ENCODE results near the gene RAB7A. TPM values are rescaled to one million over a fixed set of nuclear protein-coding genes. Genes with fewer than 3 reads are reported as not detected.

Gene RAB7A
- polyA plus RNA-seq, 1 donor from 2014 or later = 42.4 TPM

GRCh38 chr3:128851601-128852000 lies 125.6 kb downstream of the RAB7A start:
- Histone ChIP-seq H3K27me3 (ENCODE audit: insufficient read depth, low read depth, low read length) (no peaks in the 10 kb centered on the region), H3K4me3 (ENCODE audit: low read length) (no peak overlapping the region), H3K9me2 (ENCODE audit: insufficient read depth, low read length) (no peaks in the 10 kb centered on the region), H3K79me2 (replicated peaks; ENCODE audit: insufficient read depth, low read length) (no peaks in the 10 kb centered on the region), H2AFZ (ENCODE audit: low read depth, low read length) (no peak overlapping the region), H3K9me3 (ENCODE audit: low read length) (peaks cover 4% of the 10 kb centered on the region), H3K36me3 (ENCODE audit: insufficient read depth, low read length) (no peaks in the 10 kb centered on the region), H3F3A (ENCODE audit: insufficient read depth, low read length, poor library complexity, severe bottlenecking) (no peaks in the 10 kb centered on the region), H4K20me1 (ENCODE audit: insufficient read depth) (no peaks in the 10 kb centered on the region), H3K9ac (ENCODE audit: low read length) (no peak overlapping the region), H3K4me2 (ENCODE audit: low read length) (no peak overlapping the region), H3K27ac (ENCODE audit: low read length) (no peak overlapping the region)
- TF ChIP-seq CTCF (IDR thresholded peaks at IDR 0.05; ENCODE audit: poor library complexity, severe bottlenecking) = no peak
- TF ChIP-seq TAF1 (IDR thresholded peaks at IDR 0.05; ENCODE audit: low read depth) = no peak
- no peak for TF ChIP-seq SMC3 (conservative IDR thresholded peaks at IDR 0.05; ENCODE audit: poor library complexity)
- TF ChIP-seq POLR2AphosphoS5 (IDR thresholded peaks at IDR 0.05) = no peak
- no peak for TF ChIP-seq MXI1 (conservative IDR thresholded peaks at IDR 0.05; ENCODE audit: poor library complexity, severe bottlenecking)
- no peak for TF ChIP-seq EP300 (conservative IDR thresholded peaks at IDR 0.05; ENCODE audit: poor library complexity, severe bottlenecking)
- no peak for TF ChIP-seq EZH2 (IDR thresholded peaks at IDR 0.05; ENCODE audit: borderline replicate concordance, insufficient read depth, low read length, poor library complexity, severe bottlenecking)
- no peak for TF ChIP-seq RAD21 (conservative IDR thresholded peaks at IDR 0.05)
- TF ChIP-seq REST (IDR thresholded peaks at IDR 0.05; ENCODE audit: borderline replicate concordance) = no peak

- Histone ChIP-seq H3K9me3 (ENCODE audit: low read length) (peaks cover 4% of the 10 kb centered on the region), H3K4me3 (ENCODE audit: low read length) (no peak overlapping the region)
These were observed 127.8 kb downstream of the RAB7A start for GRCh38 chr3:128853826-128854225.

More at GRCh38 chr3:128853826-128854225, 127.8 kb downstream of the RAB7A start:
- H2AFZ ChIP-seq (ENCODE audit: low read depth, low read length) = no peak overlapping the region
- H3K27ac ChIP-seq (ENCODE audit: low read length) = no peak overlapping the region
- no peak overlapping the region for H3K9ac ChIP-seq (ENCODE audit: low read length)
- TF ChIP-seq RAD21 (conservative IDR thresholded peaks at IDR 0.05) (no peak), SMC3 (conservative IDR thresholded peaks at IDR 0.05; ENCODE audit: poor library complexity) (no peak), TAF1 (IDR thresholded peaks at IDR 0.05; ENCODE audit: low read depth) (no peak), CTCF (IDR thresholded peaks at IDR 0.05; ENCODE audit: poor library complexity, severe bottlenecking) (no peak), EP300 (conservative IDR thresholded peaks at IDR 0.05; ENCODE audit: poor library complexity, severe bottlenecking) (no peak), POLR2AphosphoS5 (IDR thresholded peaks at IDR 0.05) (no peak), REST (IDR thresholded peaks at IDR 0.05; ENCODE audit: borderline replicate concordance) (no peak), EZH2 (IDR thresholded peaks at IDR 0.05; ENCODE audit: borderline replicate concordance, insufficient read depth, low read length, poor library complexity, severe bottlenecking) (no peak), MXI1 (conservative IDR thresholded peaks at IDR 0.05; ENCODE audit: poor library complexity, severe bottlenecking) (no peak)
- no peak overlapping the region for H3K4me2 ChIP-seq (ENCODE audit: low read length)
- no peaks in the 10 kb centered on the region for H3K36me3 ChIP-seq (ENCODE audit: insufficient read depth, low read length)
- no peaks in the 10 kb centered on the region for H3K9me2 ChIP-seq (ENCODE audit: insufficient read depth, low read length)
- H3F3A ChIP-seq (ENCODE audit: insufficient read depth, low read length, poor library complexity, severe bottlenecking) = no peaks in the 10 kb centered on the region
- no peaks in the 10 kb centered on the region for H4K20me1 ChIP-seq (ENCODE audit: insufficient read depth)
- H3K27me3 ChIP-seq (ENCODE audit: insufficient read depth, low read depth, low read length) = no peaks in the 10 kb centered on the region
- H3K79me2 ChIP-seq (replicated peaks; ENCODE audit: insufficient read depth, low read length) = no peaks in the 10 kb centered on the region

Measured in neural cell (in vitro differentiated cells).